ENCODE results near the gene SLC6A8.

The SLC6A8 gene

GRCh38 chrX:153687121-153688039 is at the start of gene SLC6A8:
Gene SLC6A8, plus strand, starts transcription at chrX:153687926. Its CDS starts 649 bp downstream, at chrX:153688575.
- peak within 1 kb of the TSS; percentile 77 for H3K4me3 ChIP-seq
- TF ChIP-seq CTCF (IDR thresholded peaks at IDR 0.05), result no peak
- no peak for DNase-seq (ENCODE audit: low spot score)
- peak within 1 kb of the TSS; percentile 52 to 90 for H3K27ac ChIP-seq

GRCh38 chrX:153638041-153638371 is 49.7 kb upstream of the SLC6A8 start:
- no peak overlapping the region for H3K4me3 ChIP-seq
- no peak for DNase-seq (ENCODE audit: low spot score)
- no peak for TF ChIP-seq CTCF (IDR thresholded peaks at IDR 0.05)
- H3K27ac ChIP-seq, result no peak overlapping the region

- no peak overlapping the region for H3K27ac ChIP-seq
- H3K4me3 ChIP-seq, result no peak overlapping the region
- no peak for TF ChIP-seq CTCF (IDR thresholded peaks at IDR 0.05)
- no peak for DNase-seq (ENCODE audit: low spot score)
These were observed 49.1 kb upstream of the SLC6A8 start for GRCh38 chrX:153638436-153639176.

GRCh38 chrX:153639177-153640044 is 48.3 kb upstream of the SLC6A8 start:
- no peak for TF ChIP-seq CTCF (IDR thresholded peaks at IDR 0.05)
- peak; percentile 63 for DNase-seq (ENCODE audit: low spot score)
- Histone ChIP-seq H3K27ac (no peak overlapping the region), H3K4me3 (no peak overlapping the region)

GRCh38 chrX:153640045-153640686 is 47.6 kb upstream of the SLC6A8 start:
- DNase-seq (ENCODE audit: low spot score), result no peak
- H3K27ac ChIP-seq, result no peak overlapping the region

More at GRCh38 chrX:153640045-153640686, 47.6 kb upstream of the SLC6A8 start:
- no peak overlapping the region for H3K4me3 ChIP-seq
- TF ChIP-seq CTCF (IDR thresholded peaks at IDR 0.05), result no peak
